ENCODE data around the gene VAV2. TPM values are rescaled to one million over a fixed set of nuclear protein-coding genes. Genes with fewer than 3 reads are reported as not detected.
A peak's percentile ranks its signal among the peaks of the same experiment; 100 is the strongest.

Gene VAV2
- total and polyA plus RNA-seq, 9 of the 15 experiments (the other 6 are each of a cell fraction or from before 2014, with no cell fraction given), result 0.01 to 2.7 (median 1.0) TPM; not detected in 1

GRCh38 chr9:133930682-133931485 lies 61.2 kb downstream of the VAV2 start:
- no TSS peak for BruUV-seq (replicated peaks)
- Histone ChIP-seq H3K36me3 (ENCODE audit: control insufficient read depth, insufficient read depth, low read length) (no peaks in the 10 kb centered on the region), H3K9ac (ENCODE audit: insufficient read depth in 1 of 2, low read depth in 2 of 2, low read length in 2 of 2) (peak overlapping the region in 1 of 2 experiments; percentile 17; a peak in 1 of 4 replicates), H3K27me3 (ENCODE audit: control insufficient read depth in 2 of 2, insufficient read depth in 2 of 2, low read length in 2 of 2) (peaks cover 9 to 64% of the 10 kb centered on the region in 2 experiments), H3K4me1 (replicated peaks in 1 of 2; ENCODE audit: control insufficient read depth in 2 of 2, insufficient read depth in 2 of 2, low read length in 2 of 2) (peaks cover 0 to 8% of the 10 kb centered on the region in 2 experiments; a peak in 1 of 5 replicates), H2AFZ (ENCODE audit: low read depth, low read length) (no peak overlapping the region), H3K79me2 (ENCODE audit: control insufficient read depth, insufficient read depth, low read length) (no peaks in the 10 kb centered on the region), H3K4me3 (no peak overlapping the region), H3K9me3 (replicated peaks; ENCODE audit: control insufficient read depth, insufficient read depth, low read depth, low read length) (no peaks in the 10 kb centered on the region), H3K9me1 (ENCODE audit: control insufficient read depth, insufficient read depth, low read length) (no peaks in the 10 kb centered on the region), H4K20me1 (replicated peaks; ENCODE audit: control insufficient read depth, insufficient read depth, low read length) (peaks cover 31% of the 10 kb centered on the region), H3K27ac (ENCODE audit: extremely low read depth, low read depth, low read length) (no peak overlapping the region), H3K4me2 (ENCODE audit: insufficient read depth, low read length) (no peak overlapping the region)
- DNase-seq (ENCODE audit: extremely low read depth in 1 of 4, low spot score in 3 of 4), result no peak
- no peak for FAIRE-seq
- POLR2A ChIA-PET, result no interaction called here
- under 1% methylated on average over 22 of the region's 23 CpGs for WGBS (ENCODE audit: insufficient coverage, low coverage, missing lambda C conversion rate)
- in situ Hi-C loops (cut with MboI), result no loop called here
- TF ChIP-seq ZNF347 (CRISPR knock-in tag; IDR thresholded peaks at IDR 0.05; ENCODE audit: low read depth) (no peak), SETDB1 (IDR thresholded peaks at IDR 0.05; ENCODE audit: low read length) (no peak), ATF1 (CRISPR knock-in tag; IDR thresholded peaks at IDR 0.05) (no peak), ATF1 (tag; IDR thresholded peaks at IDR 0.05) (no peak), PTBP1 (IDR thresholded peaks at IDR 0.05; ENCODE audit: low read depth, low read length) (no peak), MBD1 (CRISPR knock-in tag; IDR thresholded peaks at IDR 0.05) (no peak), EHMT2 (IDR thresholded peaks at IDR 0.05) (no peak), XRCC4 (IDR thresholded peaks at IDR 0.05; ENCODE audit: extremely low read depth, insufficient read depth, insufficient read length) (no peak), GATAD2B (IDR thresholded peaks at IDR 0.05; ENCODE audit: borderline replicate concordance) (no peak), ZBTB11 (CRISPR knock-in tag; IDR thresholded peaks at IDR 0.05) (no peak), ZNF79 (CRISPR knock-in tag; IDR thresholded peaks at IDR 0.05; ENCODE audit: low read depth) (no peak), DACH1 (IDR thresholded peaks at IDR 0.05; ENCODE audit: partially characterized antibody) (no peak), TFAP4 (CRISPR knock-in tag; IDR thresholded peaks at IDR 0.05; ENCODE audit: borderline replicate concordance) (no peak), ILK (tag; IDR thresholded peaks at IDR 0.05; ENCODE audit: borderline replicate concordance, low read depth) (no peak)
- CTCF ChIA-PET (ENCODE audit: low intra/inter-chr PET ratio), result no interaction called here
- ATAC-seq, result no peak
- intact Hi-C loops (cut with micrococcal nuclease), result no loop called here

All from K562 (cell line).